NCI-H2081 (cell line): Measurements from ENCODE around the gene HSPA12B.

Experiments
- DNase-seq, 2 experiments: peaks; one replicate each; lab custom pipeline; 2025; lab: John Stamatoyannopoulos, UW

The HSPA12B gene

DNA sequence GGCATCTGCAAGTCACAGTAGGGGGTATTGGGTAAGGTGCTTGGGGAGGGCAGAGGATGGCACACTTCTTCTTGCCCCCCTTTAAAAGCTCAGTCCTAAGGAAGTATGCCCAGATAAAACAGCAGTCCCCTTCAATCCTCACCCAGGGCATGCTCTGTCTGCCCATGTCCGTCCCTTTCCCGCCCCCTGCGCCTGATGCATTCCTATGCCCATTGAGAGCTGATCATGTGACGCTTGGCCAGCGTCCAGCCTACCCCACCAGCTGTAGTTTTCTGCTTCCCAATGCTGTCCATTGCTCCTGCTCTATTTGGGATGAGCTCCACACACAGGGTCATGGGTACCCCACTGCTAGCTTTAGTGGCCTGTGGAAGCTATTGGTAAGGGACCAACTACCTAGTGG is 28.4 kb upstream of the HSPA12B start:
- DNase-seq: no peak

DNA sequence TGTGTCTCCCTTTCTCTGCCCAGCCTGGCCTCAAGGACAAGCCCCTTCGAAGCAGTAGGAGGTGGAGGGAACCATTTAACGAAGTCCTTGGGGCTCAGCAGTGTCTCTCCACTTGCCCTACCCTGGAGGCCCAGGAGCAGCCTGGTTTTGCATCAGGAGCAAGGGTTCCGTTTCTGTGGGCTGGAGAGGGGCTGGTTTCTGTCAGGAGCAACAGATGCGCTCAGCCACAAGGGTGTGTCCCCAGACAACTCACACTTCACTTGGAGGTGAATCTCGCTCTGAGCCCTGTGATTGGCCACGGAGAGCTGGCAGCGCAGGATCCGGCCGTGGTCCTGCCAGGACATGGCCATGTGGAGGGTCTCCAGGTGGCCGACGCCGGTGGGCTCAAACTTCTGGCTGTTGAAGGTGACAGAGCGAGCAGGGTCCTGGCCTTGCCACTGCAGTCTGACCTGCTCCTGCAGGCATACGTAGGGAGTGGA is 27.0 kb upstream of the HSPA12B start:
- DNase-seq: no peak

DNA sequence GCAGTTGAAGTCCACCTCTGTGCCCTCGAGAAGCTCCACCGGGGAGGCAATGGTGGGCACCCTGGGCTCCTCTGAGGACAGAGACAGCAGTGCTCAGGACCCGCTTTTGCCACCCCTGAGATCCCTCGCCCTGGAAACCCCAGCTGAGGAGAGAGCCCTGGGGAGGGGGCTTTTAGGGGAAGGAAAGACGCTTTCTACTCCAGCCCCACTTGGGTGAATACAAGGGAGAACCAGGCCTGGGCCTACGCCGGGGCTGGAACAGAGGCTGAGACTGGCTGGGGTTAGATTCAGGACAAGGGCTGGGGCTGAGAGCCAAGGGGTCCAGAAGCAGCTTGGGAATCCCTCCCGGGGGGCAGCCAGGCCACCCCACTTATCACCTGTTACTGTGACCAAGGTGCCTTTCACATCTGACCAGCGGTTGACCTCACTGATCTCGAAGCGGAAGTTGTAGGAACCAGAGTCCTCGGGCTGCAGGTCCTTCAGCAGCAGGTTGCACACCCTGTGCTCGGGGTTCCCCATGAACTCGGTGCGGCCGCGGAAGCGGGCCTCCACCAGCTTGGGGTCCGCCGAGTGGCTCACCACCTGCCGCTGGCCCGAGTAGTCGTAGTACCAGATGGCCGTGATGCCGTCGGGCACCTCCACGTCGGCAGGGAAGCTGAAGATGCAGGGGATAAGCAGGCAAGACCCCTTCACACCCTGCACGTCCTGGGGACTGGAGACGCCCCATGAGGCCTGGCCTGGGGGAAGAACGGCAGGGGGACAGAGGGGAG is 26.3 kb upstream of the HSPA12B start:
- DNase-seq: no peak

DNA sequence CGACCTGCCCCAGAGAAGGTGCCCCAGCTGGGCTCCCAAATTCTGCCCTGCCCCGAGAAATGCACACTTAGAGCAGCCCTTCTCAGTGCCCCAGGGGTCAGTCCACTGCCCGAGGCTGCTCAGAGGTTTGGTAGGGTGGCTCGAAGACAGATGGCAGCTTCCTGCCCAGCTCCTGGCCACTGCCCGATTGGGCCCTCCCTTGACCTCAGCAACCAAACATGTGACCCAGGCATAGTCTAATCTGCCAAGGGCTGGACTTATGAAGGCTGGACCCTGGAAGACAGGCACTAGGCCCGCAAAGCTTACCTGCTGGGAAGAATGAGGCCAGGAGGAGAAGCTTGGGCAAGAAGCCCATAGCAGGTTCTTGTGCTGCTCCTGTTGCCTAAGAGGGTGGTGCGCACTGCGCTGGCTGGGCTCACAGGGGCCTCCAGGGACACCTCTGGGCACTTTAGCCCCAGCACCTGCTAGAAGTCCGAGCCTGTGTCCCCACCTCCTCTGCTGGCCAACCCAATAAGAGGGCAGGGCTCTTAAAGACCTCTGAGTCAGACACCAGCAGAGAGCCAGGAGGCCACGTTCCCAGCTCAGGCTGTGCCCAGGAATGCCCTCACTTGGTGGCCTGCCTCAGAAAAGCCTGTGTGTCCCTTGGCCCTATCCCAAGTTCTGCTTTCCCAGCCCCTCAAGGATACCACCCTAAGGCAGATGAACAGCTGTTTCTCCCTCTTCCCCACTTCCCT is 25.5 kb upstream of the HSPA12B start:
- DNase-seq: no peak

DNA sequence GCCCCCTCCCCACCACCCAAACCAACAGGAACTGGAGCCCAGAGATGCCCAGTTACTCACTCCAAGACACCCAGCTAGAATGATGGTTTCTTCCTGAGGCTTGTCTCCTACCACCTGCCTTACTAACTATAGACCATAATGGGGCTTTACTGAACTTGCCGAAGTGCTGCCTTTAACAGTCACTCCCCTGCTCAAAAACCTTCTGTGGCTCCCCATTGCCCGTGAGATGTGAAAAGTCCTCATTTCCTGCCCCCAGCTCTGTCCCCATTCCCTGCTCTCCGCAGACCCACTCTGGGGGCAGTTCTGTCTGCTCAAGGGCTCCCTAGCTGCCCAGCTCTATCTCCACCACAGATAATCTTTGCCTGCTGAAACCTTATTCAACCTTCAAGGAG is 25.0 kb upstream of the HSPA12B start:
- no peak for DNase-seq

DNA sequence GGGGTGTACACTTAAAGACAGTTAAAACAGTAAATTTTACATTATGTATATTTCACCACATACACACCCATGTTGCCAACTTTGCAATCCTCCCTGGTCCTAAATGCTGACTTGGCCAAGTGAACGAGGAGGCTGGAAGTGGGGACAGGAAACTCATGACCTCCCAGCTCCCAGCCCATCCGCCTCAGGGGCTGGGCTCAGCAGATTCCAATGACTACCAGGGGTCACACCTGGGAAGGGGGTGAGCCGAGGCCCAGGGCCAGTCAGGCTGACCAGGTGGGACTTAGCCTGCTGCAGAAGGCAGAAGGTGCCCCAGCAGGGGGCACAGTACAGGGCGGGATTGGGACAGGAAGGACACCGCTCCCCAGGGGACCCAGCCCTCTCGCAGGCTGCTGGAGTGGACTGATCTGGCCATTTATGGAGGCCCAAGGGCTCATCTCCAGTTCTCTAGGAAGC is 22.4 kb upstream of the HSPA12B start:
- no peak for DNase-seq

DNA sequence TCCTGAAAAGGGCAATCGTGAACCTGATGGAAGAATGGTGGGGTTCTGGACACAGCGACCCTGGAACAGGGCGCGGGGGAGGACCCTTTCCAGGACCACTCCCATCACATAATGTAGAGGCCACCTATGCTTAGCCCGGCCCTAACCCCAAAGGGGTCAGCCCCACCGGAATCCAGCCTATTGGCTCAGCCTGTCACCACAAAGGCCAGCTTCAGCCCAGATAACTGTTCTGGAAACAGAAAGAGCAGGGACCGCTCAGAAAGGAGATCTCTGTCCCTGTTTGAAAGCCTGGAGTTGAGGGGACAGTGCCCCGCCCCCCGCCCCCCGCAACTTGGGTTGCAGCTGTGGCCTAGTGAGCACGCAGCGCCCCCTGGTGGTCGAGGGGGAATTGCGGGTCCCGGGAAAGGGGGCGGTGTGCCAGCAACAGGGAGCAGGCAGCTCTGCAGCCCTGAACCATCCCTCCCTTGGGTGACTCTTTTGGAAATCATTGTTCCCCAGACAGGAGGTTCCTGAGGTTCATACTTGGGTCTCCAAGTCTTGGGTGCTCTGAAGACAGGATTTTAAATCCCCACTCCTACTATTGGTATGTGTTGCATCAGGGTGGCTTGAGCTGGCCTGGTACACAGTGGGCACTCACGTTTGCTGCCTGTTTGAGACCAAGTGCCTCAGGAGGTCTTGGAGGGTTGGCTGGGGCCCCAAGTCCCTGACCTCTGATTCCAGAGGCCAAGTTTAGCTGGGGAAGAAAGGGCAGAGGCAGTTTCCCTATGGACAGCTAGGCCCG is 21.6 kb upstream of the HSPA12B start:
- peak; percentile 25 to 35 for DNase-seq

DNA sequence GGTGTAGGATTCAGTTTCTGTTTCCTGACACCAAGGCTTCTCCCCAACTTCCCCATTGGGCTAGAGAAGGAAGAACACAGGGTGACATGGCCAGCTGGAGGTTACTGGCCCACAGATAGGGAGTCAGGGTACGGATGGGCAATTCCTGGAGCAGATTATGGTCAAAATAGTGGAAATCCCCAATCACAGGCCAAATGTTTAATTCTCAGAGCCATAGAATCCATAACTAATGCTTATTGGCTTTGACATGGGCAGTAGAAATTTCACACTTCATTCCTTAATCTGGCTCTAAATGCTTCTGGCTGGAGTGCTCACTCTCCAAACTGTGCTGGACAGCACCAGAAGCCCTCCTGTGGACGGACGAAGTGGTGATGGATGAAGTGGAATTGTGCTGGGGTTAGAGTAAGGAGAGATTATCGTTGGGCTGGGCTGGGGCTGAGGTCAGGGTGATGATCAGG is 21.0 kb upstream of the HSPA12B start:
- no peak for DNase-seq

DNA sequence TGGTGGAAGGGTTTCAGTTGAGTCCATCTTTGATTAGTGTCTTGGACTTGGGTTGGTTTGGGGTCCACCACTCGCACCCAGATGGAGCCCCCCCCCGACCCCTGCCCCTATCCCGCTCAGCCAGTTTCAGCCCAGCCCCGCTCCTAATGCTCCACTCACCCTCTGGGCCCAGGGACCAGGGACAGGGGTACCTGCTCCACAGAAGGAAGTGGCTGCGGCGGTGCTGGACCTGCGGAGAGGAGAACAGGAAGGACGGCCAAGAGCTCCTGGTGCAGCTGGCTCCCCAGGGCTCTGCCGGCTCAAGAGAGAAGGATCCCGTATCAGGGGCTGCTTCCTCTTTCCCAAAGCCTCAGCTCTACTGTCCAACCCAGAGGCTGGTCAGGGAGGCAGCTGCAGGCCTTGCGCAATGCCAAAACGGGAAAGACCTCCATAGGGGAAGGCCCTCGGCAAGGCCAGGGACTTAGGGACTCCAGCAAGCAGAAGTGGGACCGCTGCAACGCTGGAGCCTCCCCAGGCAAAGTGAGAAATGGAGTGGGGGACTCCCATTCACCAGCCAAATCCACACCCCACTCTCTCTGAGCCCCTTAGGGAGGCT is 20.1 kb upstream of the HSPA12B start, which contains the start of gene SIGLEC1:
SIGLEC1 (minus strand) TSS at position 322 of the 595 bp plus-strand sequence. CDS start 5,472 bp downstream, outside the sequence.
- DNase-seq: no peak

DNA sequence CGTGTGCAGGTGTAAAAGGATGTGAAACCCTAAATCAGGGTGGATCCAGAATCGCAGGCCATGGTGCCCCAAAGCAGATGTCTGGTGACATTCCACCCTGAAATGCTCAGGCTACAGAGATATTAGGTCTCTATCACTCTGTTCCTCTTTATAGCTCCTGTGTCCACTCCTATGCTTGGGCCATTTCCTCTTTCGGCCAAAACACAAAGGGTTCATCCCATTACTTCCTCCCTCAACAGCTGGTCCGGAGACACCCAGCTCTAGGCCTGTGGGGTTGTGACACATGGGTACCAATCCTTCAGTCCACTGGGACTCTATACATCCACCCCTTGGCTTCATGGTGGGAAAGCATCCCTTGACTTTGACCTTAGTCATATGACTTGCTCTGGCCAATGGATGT is 18.4 kb upstream of the HSPA12B start:
- no peak for DNase-seq

DNA sequence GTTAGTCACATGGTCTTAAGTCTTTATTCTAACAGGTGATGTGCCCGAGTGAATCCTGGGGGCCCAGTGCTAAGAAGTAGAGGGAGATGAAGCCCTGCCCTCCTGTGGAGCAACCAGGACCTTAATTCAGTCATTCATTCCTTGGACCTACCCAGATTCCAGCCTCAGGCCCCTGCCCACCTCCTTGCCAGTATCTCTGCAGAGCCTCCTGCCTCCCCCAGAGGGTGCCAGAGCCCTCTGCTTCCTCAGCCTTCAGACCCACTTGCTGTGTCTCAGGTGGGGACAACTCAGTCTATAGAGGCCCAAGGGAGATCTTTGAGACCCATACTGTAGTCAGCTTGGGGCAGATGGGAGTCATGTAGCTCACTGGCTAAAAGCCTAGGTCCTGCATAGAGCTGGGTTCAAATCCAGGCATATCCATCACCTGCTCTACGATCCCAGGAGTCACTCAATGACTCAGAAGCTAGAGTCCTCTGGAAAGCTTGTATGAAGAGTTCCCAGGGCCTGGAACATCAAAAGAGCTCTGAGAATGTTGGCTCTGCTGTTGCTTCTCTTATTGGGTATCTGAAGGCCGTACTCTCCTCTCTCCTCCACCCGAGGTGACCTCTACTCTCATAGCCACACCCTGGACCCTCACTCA is 16.2 kb upstream of the HSPA12B start:
- peak; percentile 5 to 38 for DNase-seq

DNA sequence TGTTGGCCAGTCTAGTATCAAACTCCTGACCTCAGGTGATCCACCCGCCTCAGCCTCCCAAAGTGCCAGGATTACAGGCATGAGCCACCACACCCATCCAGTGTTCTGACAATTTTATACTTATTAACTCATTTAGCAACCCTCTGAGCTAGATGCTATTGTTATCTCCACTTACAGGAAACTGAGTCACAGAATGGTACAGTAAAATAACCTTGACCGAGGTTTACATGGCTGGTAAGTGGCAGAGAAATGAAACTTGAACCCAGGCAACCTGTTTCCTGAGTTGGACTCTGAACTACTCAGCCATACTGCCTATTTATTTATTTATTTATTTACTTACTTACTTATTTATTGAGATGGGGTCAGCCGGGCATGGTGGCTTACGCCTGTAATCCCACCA is 13.4 kb upstream of the HSPA12B start:
- no peak for DNase-seq

DNA sequence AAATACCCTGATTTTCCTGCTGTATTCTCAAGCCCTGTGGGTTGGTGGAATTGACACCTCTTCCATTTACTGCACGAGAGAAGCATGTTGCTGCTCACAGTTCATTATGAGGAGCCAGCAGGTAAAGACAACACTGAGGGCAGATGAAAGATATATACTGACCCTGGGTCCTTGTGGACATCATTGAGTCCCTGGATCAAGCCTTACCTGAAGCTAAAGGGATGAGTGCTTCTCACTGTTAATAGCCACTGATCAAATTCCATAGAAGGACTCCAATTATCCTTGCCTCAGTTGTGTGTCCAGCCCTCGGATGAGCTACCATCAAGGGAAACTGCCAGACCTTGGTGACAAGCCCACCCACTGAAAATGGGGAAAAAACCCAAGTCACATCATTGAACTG is 12.4 kb upstream of the HSPA12B start:
- DNase-seq: no peak

DNA sequence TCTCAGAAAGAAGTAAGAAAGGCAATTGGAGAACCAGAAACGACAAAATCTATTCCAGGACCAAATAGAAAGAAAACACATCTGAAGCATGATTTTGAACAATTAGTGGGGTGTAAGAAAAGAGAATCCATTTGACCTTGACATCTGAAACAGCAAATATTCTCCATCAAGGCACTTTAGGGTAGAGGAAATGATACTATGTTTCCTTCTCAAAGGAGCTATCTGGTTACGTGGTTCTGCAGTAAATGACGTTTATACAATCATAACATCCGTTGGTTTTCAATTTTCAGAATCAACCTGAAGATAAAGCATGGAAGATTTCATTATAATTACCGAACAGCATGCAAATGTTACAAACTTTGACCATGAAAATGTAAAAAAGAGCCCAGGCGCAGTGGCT is 11.9 kb upstream of the HSPA12B start:
- DNase-seq: no peak

DNA sequence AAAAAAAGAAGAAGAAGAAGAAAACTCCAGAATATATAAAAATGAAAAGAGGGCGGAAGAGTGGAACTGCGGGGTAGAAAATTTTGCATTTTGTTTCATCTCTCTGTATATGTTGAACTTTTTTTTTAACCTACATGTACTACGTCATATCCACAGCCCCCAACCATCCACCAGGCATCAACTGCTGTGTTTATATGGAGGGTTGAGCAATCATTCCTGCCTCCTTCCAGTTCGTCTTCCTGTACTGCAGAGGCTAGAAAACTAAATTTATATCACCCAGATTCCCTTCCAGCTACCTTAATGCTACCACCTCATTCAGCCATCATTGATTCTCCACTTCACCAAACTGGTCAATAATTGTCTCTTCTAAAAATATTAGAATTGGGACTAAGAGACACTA is 10.6 kb upstream of the HSPA12B start:
- DNase-seq: no peak

DNA sequence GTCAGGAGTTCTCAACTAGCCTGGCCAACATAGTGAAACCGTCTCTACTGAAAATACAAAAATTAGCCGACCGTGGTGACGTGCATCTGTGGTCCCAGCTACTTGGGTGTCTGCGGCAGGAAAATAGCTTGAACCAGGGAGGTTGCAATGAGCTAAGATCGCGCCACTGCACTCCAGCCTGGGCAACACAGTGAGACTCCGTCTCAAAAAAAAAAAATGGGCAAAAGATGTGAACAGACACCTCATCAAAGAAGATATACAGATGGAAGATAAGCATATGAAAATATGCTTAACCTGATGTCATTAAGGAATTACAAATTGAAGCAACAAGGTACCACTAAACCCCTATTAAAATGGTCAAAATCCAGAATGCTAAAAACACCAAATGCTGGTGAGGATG is 9.2 kb upstream of the HSPA12B start:
- DNase-seq: no peak

DNA sequence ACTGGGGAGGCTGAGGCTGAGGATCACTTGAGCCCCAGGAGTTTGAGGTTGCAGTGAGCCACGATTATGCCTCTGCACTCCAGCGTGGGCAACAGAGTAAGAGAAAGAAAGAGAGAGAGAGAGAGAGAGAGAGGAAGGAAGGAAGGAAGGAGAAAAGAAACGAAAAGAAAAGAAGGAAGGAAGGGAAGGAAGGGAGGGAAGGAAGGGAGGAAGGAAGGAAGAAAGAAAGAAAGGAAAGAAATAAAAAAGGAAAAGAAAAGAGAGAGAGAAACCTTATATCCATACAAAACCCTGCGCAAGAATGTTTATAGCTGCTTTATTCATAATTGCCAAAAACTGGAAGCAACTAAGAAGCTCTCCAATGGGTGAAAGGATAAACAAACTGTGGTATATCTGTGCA is 8.1 kb upstream of the HSPA12B start:
- no peak for DNase-seq

DNA sequence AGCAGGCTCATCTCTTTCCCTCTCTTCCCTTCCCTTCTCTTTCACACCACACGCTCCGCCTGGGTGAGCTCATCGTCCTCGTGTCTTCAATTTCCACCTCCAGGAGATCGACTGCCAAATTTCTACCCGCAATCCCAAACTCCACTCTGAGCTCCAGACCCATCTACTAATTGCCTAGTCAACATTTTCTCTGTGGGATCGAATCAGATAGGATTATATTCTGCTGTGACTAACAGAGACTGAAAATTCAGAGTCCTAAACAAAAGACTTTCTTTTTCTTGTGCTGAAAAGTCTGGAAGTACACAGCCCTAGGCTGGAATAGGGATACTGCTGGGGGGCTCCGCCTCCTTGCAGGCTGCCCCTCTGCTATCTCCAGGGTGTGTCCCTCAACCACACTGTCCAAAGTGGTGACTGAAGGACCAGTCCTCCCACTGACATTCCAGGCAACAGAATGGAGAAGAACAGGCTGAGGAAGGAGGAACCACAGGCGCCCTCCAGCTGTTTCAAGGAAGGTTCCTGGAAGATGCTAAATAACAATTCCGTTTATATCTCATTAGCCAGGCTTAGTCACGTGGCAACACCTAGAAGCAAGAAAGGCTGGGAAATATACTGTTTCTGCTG is 5.0 kb upstream of the HSPA12B start:
- DNase-seq: no peak

DNA sequence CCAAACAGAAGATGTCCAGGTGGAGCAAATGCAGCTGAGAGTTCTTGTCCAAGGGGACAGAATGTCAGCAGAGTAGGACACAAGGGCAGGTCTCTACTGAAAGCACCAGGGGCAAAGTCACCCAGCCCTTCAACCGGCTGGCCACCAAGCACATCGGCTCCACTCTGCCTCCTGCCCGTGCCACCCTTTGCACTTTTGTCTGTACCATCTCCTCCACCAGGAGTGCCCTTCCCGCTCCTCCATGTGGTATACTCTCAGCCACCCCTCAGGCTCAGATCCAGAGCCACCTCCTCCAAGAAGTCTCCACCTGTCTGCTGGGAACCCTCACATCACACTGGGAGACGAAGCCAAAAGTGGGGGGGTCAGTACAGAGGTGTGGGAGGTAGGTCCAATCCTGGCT is 4.1 kb upstream of the HSPA12B start:
- no peak for DNase-seq

DNA sequence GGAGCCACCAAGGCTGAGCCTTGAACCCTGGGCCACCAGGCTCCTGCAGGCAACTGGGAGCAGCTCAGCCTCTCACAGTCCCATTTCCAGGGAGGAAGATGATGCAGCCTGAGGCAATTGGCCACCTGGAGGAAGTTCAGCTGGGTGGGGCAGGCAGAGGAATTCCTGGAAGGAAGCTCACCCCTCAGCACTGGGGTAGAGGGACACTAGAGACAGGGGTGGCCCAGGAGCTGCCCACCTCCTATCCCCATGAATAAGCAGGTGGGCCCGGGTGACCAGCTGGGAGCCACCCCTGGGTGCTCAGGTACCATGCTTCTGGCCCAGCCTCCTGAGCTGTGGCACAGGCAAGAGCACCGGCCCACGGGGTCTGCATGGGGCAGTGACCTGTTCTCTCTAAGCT is 3.6 kb upstream of the HSPA12B start:
- no peak for DNase-seq

DNA sequence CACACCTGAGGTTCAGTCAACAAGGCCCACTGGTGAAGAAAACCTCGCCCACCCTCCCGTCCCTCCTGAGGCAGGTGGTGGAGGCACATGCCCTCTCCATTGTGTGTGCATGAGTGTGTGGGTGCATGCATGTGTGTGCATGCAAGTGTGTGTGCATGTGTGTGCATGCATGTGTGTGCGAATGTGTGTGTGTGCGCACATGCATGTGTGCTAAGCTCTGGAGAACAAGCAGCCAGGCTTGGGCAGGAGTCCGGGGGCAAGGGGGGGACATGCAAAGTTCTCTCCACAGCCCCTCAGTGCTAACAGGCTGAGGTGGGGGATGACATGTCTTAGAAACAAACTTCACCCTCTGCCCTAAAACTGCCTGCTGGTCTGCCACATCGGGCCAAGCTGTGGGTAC is 3.1 kb upstream of the HSPA12B start:
- DNase-seq: no peak
